GM18861 (cell line): ENCODE results near the gene METTL22.

Experiments
- ATAC-seq: cut with Tn5 transposase; IDR thresholded peaks from one replicate; pipeline ENCODE4 v1.9.1; 2021; ENCODE audit not compliant: unreplicated experiment

METTL22 gene

GRCh38 chr16:8686879-8687278, 65.4 kb downstream of the METTL22 start:
- no peak for ATAC-seq

- no peak for ATAC-seq
Measured at GRCh38 chr16:8689686-8690085, 68.2 kb downstream of the METTL22 start.

GRCh38 chr16:8691728-8692127, 70.2 kb downstream of the METTL22 start:
- no peak for ATAC-seq

GRCh38 chr16:8694795-8695728, 73.6 kb downstream of the METTL22 start:
- no peak for ATAC-seq

- no peak for ATAC-seq
Measured at GRCh38 chr16:8696880-8697279, 75.4 kb downstream of the METTL22 start.

- ATAC-seq: no peak
Measured at GRCh38 chr16:8697965-8698364, 76.5 kb downstream of the METTL22 start.
